HPDE6-E6E7 (cell line): ENCODE measurements around the gene UST.
"Not testable (repeated sequence)": the region's sequence is repeated elsewhere in the genome, so short reads cannot be mapped to it uniquely, and the experiment has no call there.

Source experiments
- DNase-seq: peaks from one replicate; pipeline ENCODE4 v3.0.0; 2011; ENCODE audit warnings: missing footprints; ENCODE audit errors: extremely low spot score

Gene UST

DNA sequence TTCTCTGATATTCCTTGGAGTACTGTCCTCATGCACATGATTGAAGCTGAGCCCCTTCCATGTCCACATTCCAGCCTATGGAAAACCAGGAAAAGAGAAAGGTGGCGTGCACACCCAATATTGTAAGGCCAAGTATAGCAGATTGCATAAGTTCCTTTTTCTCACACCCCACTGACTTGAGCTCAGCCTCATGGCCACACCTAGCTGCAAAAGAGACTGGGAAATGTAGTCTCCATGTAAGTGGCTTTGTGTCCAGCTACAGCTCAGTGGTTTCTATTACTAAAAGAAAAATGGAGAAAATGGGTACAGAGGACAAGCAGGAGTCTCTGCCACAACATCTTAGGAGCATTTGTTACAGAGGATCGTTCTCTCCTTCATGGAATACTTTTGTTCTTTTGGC lies 10.8 kb upstream of the UST start:
- no peak for DNase-seq

DNA sequence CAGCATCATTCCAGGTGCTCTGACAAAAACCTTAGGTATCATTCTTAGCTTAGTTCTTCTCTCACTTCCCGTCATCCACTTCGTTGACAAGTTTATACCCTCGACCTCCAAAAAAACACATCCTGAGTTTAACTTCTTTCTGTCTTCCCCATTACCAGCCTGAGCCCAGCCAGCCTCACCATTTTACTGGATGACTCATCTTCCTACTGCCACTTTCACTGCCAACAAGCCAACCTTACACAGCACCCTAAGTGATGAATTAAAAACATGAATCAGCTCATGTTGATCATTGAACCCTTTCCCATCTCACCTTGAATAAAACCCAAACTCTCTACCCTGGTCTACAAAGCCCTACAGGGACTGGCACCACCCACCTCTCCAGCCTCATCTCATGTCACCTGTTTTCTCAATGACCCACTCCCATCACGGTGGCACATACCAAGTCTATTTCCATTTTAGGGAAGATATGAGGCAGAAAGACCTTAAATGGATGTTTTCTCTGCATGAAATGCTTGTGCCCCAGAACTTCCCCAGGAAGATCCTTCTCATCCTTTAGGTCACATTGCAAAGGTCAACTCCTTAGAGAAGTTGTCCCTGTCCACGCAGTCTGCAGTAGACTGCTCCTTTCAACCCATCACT lies 9.9 kb upstream of the UST start:
- DNase-seq: no peak

DNA sequence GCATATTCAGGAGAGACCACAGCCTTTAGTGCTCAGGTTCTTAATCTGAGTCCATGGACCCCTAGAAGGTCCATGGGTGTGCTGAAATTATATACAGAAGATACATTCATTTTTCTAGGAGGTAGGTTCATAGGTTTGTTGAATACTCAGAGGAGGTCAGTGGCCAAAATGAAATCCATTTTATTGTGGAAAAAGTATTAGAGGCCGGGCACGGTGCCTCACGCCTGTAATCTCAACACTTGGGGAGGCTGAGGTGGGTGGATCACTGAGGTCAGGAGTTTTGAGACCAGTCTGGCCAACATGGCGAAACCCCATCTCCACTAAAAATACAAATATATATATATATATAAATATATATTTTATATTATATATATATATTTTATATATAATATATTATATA lies 9.0 kb upstream of the UST start:
- no peak for DNase-seq

DNA sequence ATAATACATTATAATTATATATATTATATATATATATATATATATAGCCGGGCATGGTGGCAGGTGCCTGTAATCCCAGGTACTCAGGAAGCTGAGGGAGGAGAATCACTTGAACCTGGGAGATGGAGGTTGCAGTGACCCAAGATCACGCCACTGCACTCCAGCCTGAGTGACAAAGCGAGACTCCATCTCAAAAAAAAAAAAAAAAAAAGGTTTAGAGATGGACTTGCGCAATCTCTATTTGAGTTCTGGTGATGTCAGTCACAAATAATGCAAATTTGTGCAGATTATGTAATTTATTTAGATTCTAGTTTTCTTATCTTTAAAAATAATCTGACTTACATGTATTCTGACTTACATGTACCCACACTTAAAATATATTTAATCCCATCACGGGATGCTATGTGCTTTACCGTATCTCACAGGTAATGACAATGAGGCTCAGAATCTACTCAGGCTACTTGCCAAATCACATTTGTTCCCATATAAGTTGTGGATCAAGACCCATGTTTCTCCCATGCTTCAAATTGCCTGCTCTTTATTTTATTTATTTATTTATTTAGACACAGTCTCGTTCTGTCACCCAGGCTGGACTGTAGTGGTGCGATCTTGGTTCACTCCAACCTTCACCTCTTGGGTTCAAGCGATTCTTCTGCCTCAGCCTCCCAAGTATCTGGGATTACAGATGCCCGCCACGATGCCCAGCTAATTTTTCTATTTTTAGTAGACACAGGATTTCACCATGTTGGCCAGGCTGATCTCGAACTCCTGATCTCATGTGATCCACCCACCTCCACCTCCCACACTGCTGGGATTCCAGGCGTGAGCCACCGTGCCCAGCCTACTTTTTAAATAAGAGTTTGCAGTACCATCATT lies 7.6 kb upstream of the UST start:
- no peak for DNase-seq

DNA sequence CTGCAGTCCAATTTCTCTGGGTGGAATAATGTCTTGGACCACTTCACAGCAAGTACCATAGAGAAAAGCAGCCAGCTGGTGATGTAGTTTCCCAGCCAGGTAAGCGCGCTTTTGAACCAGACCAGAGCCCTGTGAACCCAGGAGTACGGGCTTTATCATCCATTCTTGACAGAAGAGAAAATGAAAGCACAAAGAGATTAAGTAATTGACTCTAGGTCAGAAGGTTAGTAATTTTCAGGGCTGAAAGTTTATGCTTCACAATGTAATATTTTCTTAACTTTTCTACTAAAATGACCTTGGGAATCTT lies 7.1 kb upstream of the UST start:
- DNase-seq: no peak

DNA sequence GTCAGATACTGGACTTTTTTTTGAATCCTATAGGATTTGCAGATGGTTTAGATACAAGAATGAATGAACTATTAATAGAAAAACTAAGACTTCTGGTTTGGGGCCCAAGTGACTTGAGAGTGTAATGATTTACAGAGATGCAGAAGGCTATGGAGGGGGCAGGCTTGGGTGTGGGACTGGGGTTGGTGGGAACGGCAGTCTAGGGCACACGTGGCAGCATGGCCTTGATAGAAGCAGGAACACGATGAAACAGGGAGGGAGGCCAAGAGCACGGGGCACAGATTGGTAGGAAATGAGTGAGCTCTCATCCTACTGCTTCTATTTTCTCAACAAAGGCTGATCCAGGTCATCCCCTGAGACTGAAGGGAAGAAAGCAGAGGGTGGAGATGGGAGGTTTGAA lies 3.4 kb upstream of the UST start:
- no peak for DNase-seq

DNA sequence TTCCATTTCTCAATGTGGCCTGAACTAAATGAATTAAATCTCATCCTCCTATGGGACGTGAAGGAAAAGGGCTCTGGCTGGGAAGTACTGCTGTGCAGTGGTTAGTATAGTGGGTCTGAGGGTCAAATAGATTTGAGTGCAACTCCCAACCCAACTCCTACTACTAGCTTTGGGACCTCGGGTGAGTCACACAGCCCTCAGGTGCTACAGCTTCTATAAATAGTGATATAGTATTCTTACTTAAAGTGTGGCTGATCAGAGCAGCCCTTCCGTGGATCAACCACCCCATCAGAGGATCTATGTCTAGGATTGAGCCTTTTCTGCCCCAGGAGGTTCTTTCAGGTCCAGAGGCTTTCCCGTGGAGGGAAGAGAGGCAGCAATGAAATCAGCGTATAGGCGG lies 904 bp upstream of the UST start:
- no peak for DNase-seq

DNA sequence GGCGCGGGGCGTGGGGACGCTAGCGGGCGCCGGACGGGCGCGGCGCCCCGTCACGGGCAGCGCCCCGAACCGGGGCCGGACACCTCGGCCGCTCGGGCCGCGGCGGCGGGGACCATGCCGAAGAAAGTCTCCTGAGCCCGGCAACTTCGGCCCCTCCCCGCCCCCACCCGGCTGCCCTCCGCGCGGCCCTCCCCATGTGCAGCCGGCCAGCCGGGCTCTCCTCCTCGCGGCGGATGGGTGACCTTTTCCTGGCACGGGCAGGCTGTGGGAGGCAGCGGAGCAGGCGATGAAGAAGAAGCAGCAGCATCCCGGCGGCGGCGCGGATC lies 278 bp downstream of the UST start:
- no peak for DNase-seq

DNA sequence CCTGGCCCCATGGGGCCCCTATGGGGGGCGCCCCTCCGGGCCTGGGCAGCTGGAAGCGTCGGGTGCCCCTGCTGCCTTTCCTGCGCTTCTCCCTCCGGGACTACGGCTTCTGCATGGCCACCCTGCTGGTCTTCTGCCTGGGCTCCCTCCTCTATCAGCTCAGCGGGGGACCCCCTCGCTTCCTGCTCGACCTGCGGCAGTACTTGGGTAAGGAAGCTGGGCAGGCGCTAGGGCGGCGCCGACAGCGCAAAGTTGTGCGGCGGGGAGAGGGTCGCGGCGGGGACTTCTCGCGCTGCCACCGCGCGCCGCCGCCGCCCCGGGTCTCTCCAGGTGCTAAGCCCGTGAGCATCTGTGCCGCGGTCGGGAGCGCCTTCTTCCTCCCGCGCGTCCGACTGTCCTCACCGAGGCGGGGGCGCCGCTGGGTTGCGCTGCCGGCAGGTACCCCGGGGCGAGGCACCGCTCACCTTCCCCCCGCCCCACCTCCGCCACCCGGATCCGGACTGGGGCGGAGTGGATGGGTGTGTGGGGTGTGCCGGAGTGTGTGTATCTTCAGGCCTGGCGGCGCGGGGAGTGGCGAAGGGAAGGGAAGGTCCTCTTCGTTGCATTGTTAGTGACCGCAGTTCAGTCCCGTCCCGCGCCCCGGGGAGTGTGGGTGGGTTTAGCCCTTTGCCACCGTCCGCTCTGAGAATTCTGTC lies 788 bp downstream of the UST start:
- no peak for DNase-seq

DNA sequence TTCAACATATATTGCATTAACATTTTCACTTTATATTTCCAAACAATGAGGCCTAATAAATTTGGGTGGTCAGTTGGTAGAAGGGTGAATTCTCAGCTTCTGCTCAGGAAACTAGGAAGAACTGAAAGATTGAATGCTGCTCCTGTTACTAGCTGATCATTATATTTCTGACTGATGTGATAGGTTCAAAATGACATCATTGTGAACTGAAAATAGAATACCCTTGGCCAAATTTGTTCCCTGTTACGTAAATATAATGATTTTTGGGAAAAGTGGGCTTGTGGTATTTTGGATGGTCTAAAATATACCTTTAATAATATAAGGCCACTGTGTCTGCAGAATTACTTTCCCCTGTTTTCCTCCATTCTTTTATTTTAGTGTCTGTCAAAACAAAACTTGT lies 2.8 kb downstream of the UST start:
- no peak for DNase-seq

DNA sequence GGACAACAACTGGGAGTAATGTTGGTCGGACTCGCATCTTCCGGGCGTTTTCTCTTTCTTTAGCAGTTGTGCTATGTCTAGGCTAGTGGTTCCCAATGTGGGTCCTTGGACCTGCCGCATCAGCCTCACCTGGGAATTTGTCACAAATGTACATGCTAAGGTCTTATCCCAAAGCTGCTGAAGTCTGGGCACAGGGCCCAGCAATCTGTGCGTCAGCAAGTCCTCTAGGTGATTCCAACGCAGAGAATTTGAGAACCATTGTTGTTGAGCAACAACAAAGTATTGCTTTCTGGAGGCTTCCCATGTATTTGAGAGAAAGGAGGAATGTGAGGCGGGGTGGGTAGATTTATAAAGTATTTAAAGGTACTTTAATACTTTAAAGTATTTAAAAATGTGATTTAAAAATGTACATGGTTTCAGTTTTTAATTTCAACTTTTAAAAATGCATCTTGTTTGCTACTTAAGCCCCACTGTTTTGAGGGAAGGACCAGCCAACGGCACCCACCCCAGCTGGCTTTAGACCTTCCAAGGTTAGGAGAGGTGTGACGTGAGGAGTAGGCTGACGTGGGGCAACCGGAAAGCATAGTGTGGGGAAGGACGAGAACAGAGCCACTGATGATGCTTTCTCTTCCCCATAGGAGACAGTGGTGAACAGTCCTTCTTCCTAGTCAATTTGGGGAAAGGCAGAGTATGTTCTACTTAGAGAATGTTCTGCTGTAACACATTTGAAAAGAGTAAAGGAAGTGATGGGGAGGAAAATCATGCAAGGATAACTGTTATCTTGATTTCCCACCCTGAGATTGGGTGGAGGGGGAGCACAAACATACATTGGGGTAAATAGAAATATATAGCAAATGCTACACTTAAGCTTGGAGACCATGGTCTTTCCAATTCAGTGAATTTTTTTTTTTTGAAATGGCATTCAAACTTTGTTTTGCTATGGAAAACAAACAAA lies 4.3 kb downstream of the UST start:
- DNase-seq: no peak

DNA sequence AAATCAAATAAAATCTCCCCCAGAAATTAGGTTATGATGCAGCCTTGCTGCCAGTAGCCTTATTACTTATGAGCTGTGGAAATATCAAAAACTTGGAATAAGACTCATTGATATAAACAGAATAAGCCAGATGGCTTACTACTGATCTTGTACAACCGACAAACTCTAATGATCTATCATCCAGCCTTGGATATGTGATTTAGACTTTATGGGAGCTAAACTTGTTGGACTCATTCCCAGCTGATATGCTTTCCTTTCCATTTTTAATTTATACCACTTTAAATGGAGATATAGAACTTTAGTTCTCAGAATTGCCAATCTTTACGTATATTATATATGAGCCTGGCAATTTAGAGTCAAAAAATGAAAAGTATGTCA lies 5.0 kb downstream of the UST start:
- no peak for DNase-seq

DNA sequence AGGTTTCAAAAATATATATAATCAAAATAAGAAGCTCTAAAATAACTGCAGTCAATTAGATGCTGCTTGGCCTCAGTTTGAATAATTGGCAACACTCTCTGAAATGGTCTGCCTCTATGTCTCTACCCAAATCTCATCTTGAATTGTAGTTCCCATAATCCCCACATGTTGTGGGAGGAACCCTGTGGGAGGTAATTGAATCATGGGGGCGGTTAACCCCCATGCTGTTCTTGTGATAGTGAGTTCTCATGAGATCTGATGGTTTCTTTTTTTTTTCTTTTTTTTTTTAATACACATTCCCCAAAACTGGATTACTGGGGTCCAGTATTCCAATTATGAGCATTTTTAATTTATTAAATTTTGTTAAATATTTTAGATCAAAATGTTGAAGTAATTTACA lies 8.5 kb downstream of the UST start:
- not testable (repeated sequence) for DNase-seq

DNA sequence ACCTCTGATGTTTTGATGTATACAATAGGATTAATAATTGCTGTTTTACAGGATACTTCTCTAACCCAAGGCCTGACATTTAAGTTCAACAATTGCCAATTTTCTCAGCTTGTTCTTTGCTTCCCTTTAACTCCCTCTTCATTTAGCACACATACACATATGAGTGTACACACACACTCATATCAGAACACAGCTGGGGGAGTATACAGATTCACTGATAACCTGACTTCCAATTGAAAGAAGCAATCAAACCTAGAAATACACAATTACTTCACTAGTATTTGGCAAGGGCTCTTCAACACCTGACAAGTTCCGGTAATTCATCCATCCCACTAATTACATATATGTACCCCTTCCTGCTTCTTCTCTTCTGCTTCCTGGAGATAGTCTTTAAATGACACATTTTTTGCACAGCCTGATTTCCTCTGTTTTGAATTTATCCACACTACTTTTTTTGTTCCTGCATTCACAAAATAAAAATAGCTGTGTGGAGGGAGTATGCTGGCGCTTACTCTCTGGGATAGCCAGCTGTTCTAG lies 11.2 kb downstream of the UST start:
- DNase-seq: no peak

DNA sequence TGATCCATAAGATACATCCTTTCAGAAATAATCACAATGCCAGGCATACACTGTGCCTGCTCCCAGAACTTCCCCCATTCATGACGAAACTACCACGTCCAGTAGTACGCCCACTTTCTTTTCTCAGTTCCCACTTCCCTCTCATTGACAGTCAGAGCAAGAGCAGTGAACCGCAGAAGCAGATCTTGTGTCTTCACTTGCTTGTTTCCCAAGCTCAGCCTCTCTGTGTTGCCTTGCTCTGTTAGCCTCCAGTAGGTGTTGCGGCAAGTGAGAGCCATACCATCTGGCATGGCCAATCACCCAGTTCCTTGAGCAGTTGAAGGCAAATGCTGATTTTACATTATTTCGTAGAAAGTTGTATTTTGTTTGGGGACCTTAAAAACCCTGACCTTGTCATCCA lies 11.7 kb downstream of the UST start:
- no peak for DNase-seq

DNA sequence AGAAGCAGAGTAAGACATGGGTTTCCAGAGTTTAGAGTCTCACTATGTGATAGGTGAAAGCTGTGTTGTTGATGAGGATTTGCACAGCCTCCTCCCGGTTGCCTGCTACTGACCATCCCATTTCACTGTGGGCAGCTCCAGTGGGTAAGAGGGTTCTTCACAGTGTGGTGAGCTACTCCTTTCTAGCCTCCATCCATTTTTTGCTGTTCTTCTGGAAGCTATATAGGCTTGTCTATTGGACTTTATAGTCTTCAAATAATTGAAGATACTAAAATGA lies 13.4 kb downstream of the UST start:
- DNase-seq: no peak

DNA sequence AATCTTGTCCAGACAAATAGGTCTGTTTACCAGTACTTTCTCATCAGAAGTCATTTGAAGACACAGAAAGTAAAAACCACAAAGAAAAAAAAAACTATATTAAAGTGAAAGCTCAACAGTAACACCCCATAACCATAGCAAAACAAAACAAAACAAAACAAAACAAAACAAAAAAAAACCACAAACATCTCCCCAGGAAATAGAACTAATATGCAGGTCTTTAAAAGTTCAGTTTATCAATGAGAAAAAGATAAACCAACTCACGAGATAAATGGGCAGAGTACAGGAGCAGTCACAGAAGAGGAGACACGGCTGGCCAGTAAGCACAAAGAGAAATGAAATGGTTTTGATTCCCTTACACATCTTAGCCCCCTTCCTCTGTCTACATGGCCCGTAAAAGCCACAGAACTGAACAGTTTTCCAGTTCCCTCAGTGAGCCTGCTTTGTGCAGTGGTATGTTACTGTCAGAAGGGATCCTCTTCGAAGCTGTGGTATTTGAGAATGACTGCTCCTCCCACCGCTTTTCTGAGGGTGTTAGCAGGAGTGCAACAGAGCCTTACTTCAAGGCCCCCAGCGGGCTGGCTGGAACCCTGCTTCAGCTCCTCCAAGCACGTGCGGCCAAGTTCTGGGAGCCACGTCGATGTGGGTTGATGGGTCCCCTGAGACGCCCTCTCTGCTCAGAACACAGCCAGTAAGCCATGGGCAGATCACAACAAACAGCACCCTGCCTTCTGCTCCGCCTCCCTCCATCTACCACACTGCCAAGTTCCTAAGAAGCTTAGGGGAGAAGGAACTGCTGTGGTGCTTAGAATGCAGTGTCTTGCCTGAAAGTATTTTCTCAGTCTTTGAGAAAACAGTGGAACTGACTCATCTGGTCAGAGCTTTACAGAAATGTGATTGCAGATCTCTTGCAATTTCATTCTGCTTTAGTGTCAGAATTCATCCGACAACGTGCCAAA lies 14.0 kb downstream of the UST start:
- DNase-seq: no peak

DNA sequence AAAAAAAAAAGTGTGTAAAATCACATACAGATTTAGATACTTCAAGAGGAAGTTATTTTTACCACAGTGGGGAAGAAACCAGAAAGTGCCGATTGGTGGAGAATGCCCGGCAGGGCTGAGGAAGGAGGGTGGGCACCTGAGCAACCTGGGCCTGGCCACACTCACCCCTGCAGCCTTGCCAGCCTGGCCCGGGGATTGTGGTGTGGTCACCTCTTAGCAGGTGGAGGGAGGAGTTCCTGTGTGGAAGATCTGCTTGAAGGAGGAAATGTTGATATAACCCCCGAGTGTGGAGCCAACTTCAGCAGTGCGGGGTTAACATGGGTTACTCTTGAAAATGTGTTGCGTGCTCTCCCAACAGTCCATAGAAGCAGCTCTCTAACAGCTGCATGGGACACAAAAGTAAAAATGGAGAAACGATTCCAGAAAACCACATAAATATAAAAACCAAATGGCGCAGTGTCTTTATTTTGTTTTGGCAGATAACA lies 14.7 kb downstream of the UST start:
- DNase-seq: no peak

DNA sequence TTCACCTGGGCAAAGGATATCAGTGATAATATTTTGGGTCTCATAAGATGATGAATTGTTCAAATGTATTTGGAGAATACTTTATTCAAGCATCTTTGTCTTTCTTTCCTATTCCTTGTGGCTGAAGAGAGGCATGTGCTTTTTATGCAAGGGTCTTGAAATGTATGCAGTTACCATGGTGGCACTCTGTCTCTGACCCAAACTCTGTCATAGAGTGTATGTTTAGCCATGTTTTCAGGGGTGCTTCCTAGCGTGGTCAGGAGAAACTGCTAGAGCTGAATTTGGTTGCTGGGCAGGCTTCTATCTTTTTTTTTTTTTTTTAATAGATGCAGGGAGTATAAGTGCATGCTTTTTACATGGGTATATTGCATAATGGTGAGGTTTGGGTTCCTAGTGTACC lies 15.4 kb downstream of the UST start:
- DNase-seq: no peak

DNA sequence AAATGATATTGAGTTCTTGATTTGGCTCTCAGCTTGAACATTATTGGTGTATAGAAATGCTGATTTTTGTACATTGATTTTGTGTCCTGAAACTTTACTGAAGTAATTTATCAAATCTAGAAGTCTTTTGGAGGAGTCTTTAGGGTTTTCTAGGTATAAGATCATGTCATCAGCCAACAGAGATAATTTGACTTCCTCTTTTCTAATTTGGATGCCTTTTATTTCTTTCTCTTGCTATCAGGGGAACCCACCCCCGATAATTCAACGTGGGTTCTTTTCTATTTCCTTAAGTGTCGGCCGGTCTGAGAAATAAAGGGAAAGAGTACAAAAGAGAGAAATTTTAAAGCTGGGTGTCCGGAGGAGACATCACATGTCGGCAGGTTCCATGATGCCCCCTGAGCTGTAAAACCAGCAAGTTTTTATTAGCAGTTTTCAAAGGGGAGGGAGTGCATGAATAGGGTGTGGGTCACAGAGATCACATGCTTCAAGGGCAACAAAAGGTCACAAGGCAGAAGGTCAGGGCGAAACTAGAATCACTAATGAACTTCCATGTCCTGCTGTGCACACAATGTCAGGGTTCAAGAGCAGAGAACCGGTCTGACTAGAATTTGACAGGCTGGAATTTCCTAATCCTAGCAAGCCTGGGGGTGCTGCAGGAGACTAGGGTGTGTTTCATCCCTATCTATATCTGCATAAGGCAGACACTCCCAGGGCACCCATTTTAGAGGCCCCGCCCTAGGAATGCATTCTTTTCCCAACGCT lies 17.6 kb downstream of the UST start:
- not testable (repeated sequence) for DNase-seq
